ENCODE results near the gene CDH4. TPM values are rescaled to one million over a fixed set of nuclear protein-coding genes. Genes with fewer than 3 reads are reported as not detected.

CDH4 gene
- total and polyA plus RNA-seq, 2 of the 13 experiments (the other 11 are each of a cell fraction or from before 2014, with no cell fraction given) = not detected

- H2AFZ ChIP-seq (ENCODE audit: low read length) = no peak overlapping the region
- TF ChIP-seq NCOA2 (CRISPR knock-in tag; IDR thresholded peaks at IDR 0.05) (no peak), CREB1 (IDR thresholded peaks at IDR 0.05) (no peak), CREB1 (CRISPR knock-in tag; IDR thresholded peaks at IDR 0.05) (no peak), PPARG (CRISPR knock-in tag; conservative IDR thresholded peaks at IDR 0.05) (no peak)
- H3K4me2 ChIP-seq (ENCODE audit: low read depth, low read length) = no peak overlapping the region
- WGBS (ENCODE audit: low lambda C conversion rate) = 22% methylated on average over 12 of the region's 13 CpGs
- in situ Hi-C loops (cut with HindIII; ENCODE audit: extremely low pct_ligation_motif_present, low pct_unique_long_range_greater_than_20kb) = no loop called here
- no peaks in the 10 kb centered on the region for H3K9me3 ChIP-seq (ENCODE audit: low read length)
- no peaks in the 10 kb centered on the region for H3K4me1 ChIP-seq (ENCODE audit: insufficient read depth, low read length)
- no peaks in the 10 kb centered on the region; the same call in 1 of the 2 replicates for H4K20me1 ChIP-seq (ENCODE audit: insufficient read depth, low read length)
- no peaks in the 10 kb centered on the region for H3K79me2 ChIP-seq (ENCODE audit: insufficient read depth, low read length)
- H3K9ac ChIP-seq (ENCODE audit: insufficient read depth, low read depth, low read length) = no peak overlapping the region
- no peaks in the 10 kb centered on the region for H3K36me3 ChIP-seq (replicated peaks in 1 of 2; ENCODE audit: control insufficient read depth in 1 of 2, insufficient read depth in 2 of 2, low read length in 2 of 2)
- no peak overlapping the region for H3K4me3 ChIP-seq (replicated peaks in 1 of 3; ENCODE audit: insufficient read depth in 1 of 3, low read depth in 2 of 3, low read length in 3 of 3)
- ChIA-PET POLR2A (no interaction called here), CTCF (ENCODE audit: low intra/inter-chr PET ratio, low total read pairs) (no interaction called here)
- no peak for ATAC-seq
- no TSS peak for BruUV-seq (replicated peaks)
- no peak overlapping the region for H3K27ac ChIP-seq (ENCODE audit: extremely low read length, insufficient read depth, low read length)
- FAIRE-seq = no peak
- intact Hi-C loops (cut with micrococcal nuclease; ENCODE audit: unreplicated experiment) = no loop called here
- no peak for DNase-seq (ENCODE audit: low spot score)
- peaks cover 27 to 96% of the 10 kb centered on the region in 2 experiments for H3K27me3 ChIP-seq (ENCODE audit: control insufficient read depth in 1 of 2, insufficient read depth in 2 of 2, low read length in 2 of 2)
Measured at GRCh38 chr20:61662968-61663331, 410.9 kb downstream of the CDH4 start.

GRCh38 chr20:61663521-61664425 is 411.7 kb downstream of the CDH4 start:
- Histone ChIP-seq H3K79me2 (ENCODE audit: insufficient read depth, low read length) (no peaks in the 10 kb centered on the region), H4K20me1 (ENCODE audit: insufficient read depth, low read length) (no peaks in the 10 kb centered on the region; the same call in 1 of the 2 replicates), H3K4me3 (replicated peaks in 1 of 3; ENCODE audit: insufficient read depth in 1 of 3, low read depth in 2 of 3, low read length in 3 of 3) (no peak overlapping the region), H3K4me1 (ENCODE audit: insufficient read depth, low read length) (no peaks in the 10 kb centered on the region), H3K4me2 (ENCODE audit: low read depth, low read length) (no peak overlapping the region), H3K27me3 (ENCODE audit: control insufficient read depth in 1 of 2, insufficient read depth in 2 of 2, low read length in 2 of 2) (peaks cover 30 to 100% of the 10 kb centered on the region in 2 experiments), H2AFZ (ENCODE audit: low read length) (no peak overlapping the region), H3K9ac (ENCODE audit: insufficient read depth, low read depth, low read length) (no peak overlapping the region), H3K9me3 (ENCODE audit: low read length) (no peaks in the 10 kb centered on the region), H3K36me3 (replicated peaks in 1 of 2; ENCODE audit: control insufficient read depth in 1 of 2, insufficient read depth in 2 of 2, low read length in 2 of 2) (no peaks in the 10 kb centered on the region), H3K27ac (ENCODE audit: extremely low read length, insufficient read depth, low read length) (no peak overlapping the region)
- DNase-seq (ENCODE audit: low spot score) (no peak), FAIRE-seq (no peak), ATAC-seq (no peak; the same call in 2 of the 3 replicates)
- CTCF ChIA-PET (ENCODE audit: low intra/inter-chr PET ratio, low total read pairs) = no interaction called here
- BruUV-seq (replicated peaks) = no TSS peak
- intact Hi-C loops (cut with micrococcal nuclease; ENCODE audit: unreplicated experiment) (no loop called here), in situ Hi-C loops (cut with HindIII; ENCODE audit: extremely low pct_ligation_motif_present, low pct_unique_long_range_greater_than_20kb) (no loop called here)
- POLR2A ChIA-PET = no interaction called here
- WGBS (ENCODE audit: low lambda C conversion rate) = 21% methylated on average over 29 of the region's 30 CpGs
- no peak for TF ChIP-seq PITX1 (CRISPR knock-in tag; IDR thresholded peaks at IDR 0.05)
- no peak for TF ChIP-seq MBD4 (IDR thresholded peaks at IDR 0.05; ENCODE audit: borderline replicate concordance, low read length)
- TF ChIP-seq HOXA3 (CRISPR knock-in tag; IDR thresholded peaks at IDR 0.05) = no peak
- no peak for TF ChIP-seq ZNF713 (CRISPR knock-in tag; IDR thresholded peaks at IDR 0.05)
- TF ChIP-seq RCOR2 (CRISPR knock-in tag; IDR thresholded peaks at IDR 0.05) = no peak

All from HepG2 (cell line).